SK-N-SH (cell line): Measurements from ENCODE around the gene MRPL58. TPM values are rescaled to one million over a fixed set of nuclear protein-coding genes. Genes with fewer than 3 reads are reported as not detected.

ENCODE experiments used
- CTCF ChIA-PET: fragments of 300-600, 350-600 bp; formaldehyde crosslinking; extraction: SDS; loops from one replicate; lab custom pipeline; 2021; lab: Yijun Ruan, JAX
- POLR2A ChIA-PET: fragments of 350-600 bp; sonication (Branson Sonifier 250); formaldehyde crosslinking; extraction: SDS; loops from one replicate; lab custom pipeline; 2020; ENCODE audit warnings: antibody characterized with exemption, inconsistent platforms; lab: Yijun Ruan, JAX
- DNase-seq: peaks from one replicate; pipeline ENCODE4 v3.0.0; 2012
- H2AFZ ChIP-seq: fragments of 200-600 bp; sonication (generic); 2 replicates; pipeline ENCODE4 v1.8.1; 2016; ENCODE audit warnings: antibody characterized with exemption, mild to moderate bottlenecking, low read depth
- H3F3A ChIP-seq: fragments of 200-600 bp; sonication (generic); replicated peaks from 2 replicates; pipeline ENCODE3; 2016; ENCODE audit warnings: antibody characterized with exemption, mild to moderate bottlenecking; ENCODE audit not compliant: insufficient read depth
- H3K27ac ChIP-seq, 2 experiments: fragments of 200-500 bp in 1 of 2; fragments of 200-600 bp in 1 of 2; sonication (Bioruptor generic) in 1 of 2; sonication (generic), shearing (Covaris generic) in 1 of 2; 2 replicates each; pipeline versions ENCODE4 v1.5.1 to v1.6.1; 2014 to 2016; ENCODE audit warnings: low read depth in 2 of 2, inconsistent platforms in 1 of 2, low read length in 1 of 2, mild to moderate bottlenecking in 1 of 2, mixed read lengths in 1 of 2
- H3K27me3 ChIP-seq: fragments of 200-600 bp; sonication (generic), shearing (Covaris generic); 2 replicates; pipeline ENCODE4 v1.6.1; 2016; ENCODE audit warnings: mixed run types; ENCODE audit not compliant: insufficient read depth
- H3K36me3 ChIP-seq, 2 experiments: fragments of 200-500 bp in 1 of 2; fragments of 200-600 bp in 1 of 2; sonication (Bioruptor generic) in 1 of 2; sonication (generic) in 1 of 2; replicated peaks in 1 of 2; 2 replicates each; pipeline versions ENCODE3 to v1.5.1; 2014 to 2016; ENCODE audit warnings: low read length in 1 of 2, mild to moderate bottlenecking in 1 of 2; ENCODE audit not compliant: insufficient read depth in 2 of 2, control insufficient read depth in 1 of 2
- H3K4me1 ChIP-seq, 2 experiments: fragments of 200-500 bp in 1 of 2; fragments of 200-600 bp in 1 of 2; sonication (Bioruptor generic) in 1 of 2; sonication (generic), shearing (Covaris generic) in 1 of 2; 2 replicates each; pipeline versions ENCODE4 v1.5.1 to v1.6.1; 2014 to 2016; ENCODE audit warnings: low read depth in 1 of 2, low read length in 1 of 2, mixed run types in 1 of 2; ENCODE audit not compliant: insufficient read depth in 2 of 2, control insufficient read depth in 1 of 2
- H3K4me2 ChIP-seq: fragments of 200-600 bp; sonication (generic), shearing (Covaris generic); 2 replicates; pipeline ENCODE4 v1.6.1; 2017; ENCODE audit warnings: mixed run types
- H3K4me3 ChIP-seq, 2 experiments: fragments of 200-500 bp in 1 of 2; fragments of 200-600 bp in 1 of 2; sonication (Bioruptor generic) in 1 of 2; sonication (generic), shearing (Covaris generic) in 1 of 2; 2 replicates each; pipeline versions ENCODE4 v1.5.1 to v1.8.1; 2014 to 2016; ENCODE audit warnings: low read depth in 2 of 2, inconsistent platforms in 1 of 2, low read length in 1 of 2, mild to moderate bottlenecking in 1 of 2, mixed read lengths in 1 of 2, moderate library complexity in 1 of 2
- H3K79me2 ChIP-seq: fragments of 200-600 bp; sonication (generic); 2 replicates; pipeline ENCODE4 v1.8.1; 2017; ENCODE audit warnings: mild to moderate bottlenecking; ENCODE audit not compliant: insufficient read depth
- H3K9ac ChIP-seq: fragments of 200-600 bp; sonication (generic); 2 replicates; pipeline ENCODE4 v1.6.1; 2017; ENCODE audit warnings: mixed run types
- H3K9me2 ChIP-seq: fragments of 200-600 bp; sonication (generic); 2 replicates; pipeline ENCODE4 v1.6.1; 2017; ENCODE audit warnings: mixed run types
- H3K9me3 ChIP-seq: fragments of 200-600 bp; sonication (generic); 2 replicates; pipeline ENCODE4 v1.6.1; 2017; ENCODE audit warnings: mixed run types, mild to moderate bottlenecking, moderate library complexity
- H4K20me1 ChIP-seq: fragments of 200-600 bp; sonication (generic); 2 replicates; pipeline ENCODE4 v1.6.1; 2017; ENCODE audit warnings: mild to moderate bottlenecking, mixed run types; ENCODE audit not compliant: insufficient read depth
- ELF1 ChIP-seq: IDR thresholded peaks from 2 replicates; pipeline ENCODE4 v1.4.0; 2012
- EP300 ChIP-seq, 2 experiments: IDR thresholded peaks; 2 replicates each; pipeline versions ENCODE4 v1.4.0 to v1.6.1; 2012; ENCODE audit warnings: borderline replicate concordance in 1 of 2, low read depth in 1 of 2, low read length in 1 of 2
- EZH2phosphoT487 ChIP-seq: fragments of 200-600 bp; sonication (generic); IDR thresholded peaks from 2 replicates; pipeline ENCODE4 v1.6.1; 2017; ENCODE audit warnings: low read depth, mixed run types, mild to moderate bottlenecking, antibody characterized with exemption, moderate library complexity, borderline replicate concordance
- FOSL2 ChIP-seq: IDR thresholded peaks from 2 replicates; pipeline ENCODE4 v1.4.0; 2012; ENCODE audit warnings: low read depth, mild to moderate bottlenecking, moderate library complexity, borderline replicate concordance
- FOXJ3 ChIP-seq: sonication (generic); formaldehyde crosslinking; IDR thresholded peaks from 2 replicates; pipeline ENCODE4 v1.5.1; 2020; ENCODE audit warnings: mild to moderate bottlenecking, missing genetic modification reagents
- FOXM1 ChIP-seq: IDR thresholded peaks from 2 replicates; pipeline ENCODE4 v1.4.0; 2012; ENCODE audit warnings: low read depth, mild to moderate bottlenecking
- MEF2A ChIP-seq: IDR thresholded peaks from 2 replicates; pipeline ENCODE4 v1.4.0; 2012; ENCODE audit warnings: low read depth, borderline replicate concordance
- NRF1 ChIP-seq: IDR thresholded peaks from 2 replicates; pipeline ENCODE4 v1.6.1; 2012; ENCODE audit warnings: low read depth, mild to moderate bottlenecking, low read length
- POLR2AphosphoS5 ChIP-seq: IDR thresholded peaks from 2 replicates; pipeline ENCODE4 v1.6.1; 2012; ENCODE audit warnings: low read depth, low read length
- RAD21 ChIP-seq: IDR thresholded peaks from 2 replicates; pipeline ENCODE4 v1.6.1; 2012; ENCODE audit warnings: mild to moderate bottlenecking, low read length
- RCOR1 ChIP-seq: fragments of 150-350 bp; IDR thresholded peaks from 2 replicates; pipeline ENCODE4 v1.6.1; 2017; ENCODE audit warnings: antibody characterized with exemption, low read length
- RXRA ChIP-seq: IDR thresholded peaks from 2 replicates; pipeline ENCODE4 v1.4.0; 2012; ENCODE audit warnings: low read depth, mild to moderate bottlenecking, borderline replicate concordance
- SIN3A ChIP-seq: IDR thresholded peaks from 2 replicates; pipeline ENCODE4 v1.6.1; 2012; ENCODE audit warnings: low read depth, mild to moderate bottlenecking, low read length, moderate library complexity, borderline replicate concordance
- TEAD4 ChIP-seq: IDR thresholded peaks from 2 replicates; pipeline ENCODE4 v1.4.0; 2012; ENCODE audit warnings: mild to moderate bottlenecking, borderline replicate concordance; ENCODE audit not compliant: insufficient read depth
- YY1 ChIP-seq: IDR thresholded peaks from 2 replicates; pipeline ENCODE4 v1.4.0; 2012; ENCODE audit warnings: low read depth, mild to moderate bottlenecking
- WGBS: methylation state at CpG from one replicate; pipeline ENCODE4 v1.1.6; 2017; ENCODE audit warnings: low lambda C conversion rate; 5-methylcytosine and 5-hydroxymethylcytosine counted together
- polyA plus RNA-seq, 3 experiments: library from polyadenylated mRNA; depleted of rRNA; stranded (reverse); fragments of >200 nt; gene quantifications; 2 replicates each; pipeline ENCODE4 v1.2.3, GENCODE V29; 2012
- TF ChIP-seq, protein P1 (sequence below): fragments of 200-600 bp; sonication (generic); IDR thresholded peaks from 2 replicates; pipeline ENCODE4 v1.6.1; 2017; ENCODE audit warnings: antibody characterized with exemption, mild to moderate bottlenecking, moderate library complexity
- TF ChIP-seq, protein P2 (sequence below): IDR thresholded peaks from 2 replicates; pipeline ENCODE4 v1.4.0; 2012; ENCODE audit warnings: low read depth
- TF ChIP-seq, protein P3 (sequence below): IDR thresholded peaks from 2 replicates; pipeline ENCODE4 v1.4.0; 2012; ENCODE audit warnings: low read depth, borderline replicate concordance
- TF ChIP-seq, protein P4 (sequence below): IDR thresholded peaks from 2 replicates; pipeline ENCODE4 v1.6.1; 2012; ENCODE audit warnings: mild to moderate bottlenecking, low read depth, low read length, moderate library complexity
- TF ChIP-seq, protein P5 (sequence below): IDR thresholded peaks from 2 replicates; pipeline ENCODE4; 2012
- TF ChIP-seq, protein P6 (sequence below): fragments of 150-350 bp; IDR thresholded peaks from 2 replicates; pipeline ENCODE4 v1.6.1; 2016; ENCODE audit warnings: mild to moderate bottlenecking, low read depth, low read length
- TF ChIP-seq, protein P7 (sequence below): fragments of 150-350 bp; IDR thresholded peaks from 2 replicates; pipeline ENCODE4 v1.6.1; 2017; ENCODE audit warnings: antibody characterized with exemption, low read length, low read depth, borderline replicate concordance

Gene MRPL58
- polyA plus RNA-seq, 1 of the 3 experiments (the other 2 are of a cell fraction): 87.3 TPM

DNA sequence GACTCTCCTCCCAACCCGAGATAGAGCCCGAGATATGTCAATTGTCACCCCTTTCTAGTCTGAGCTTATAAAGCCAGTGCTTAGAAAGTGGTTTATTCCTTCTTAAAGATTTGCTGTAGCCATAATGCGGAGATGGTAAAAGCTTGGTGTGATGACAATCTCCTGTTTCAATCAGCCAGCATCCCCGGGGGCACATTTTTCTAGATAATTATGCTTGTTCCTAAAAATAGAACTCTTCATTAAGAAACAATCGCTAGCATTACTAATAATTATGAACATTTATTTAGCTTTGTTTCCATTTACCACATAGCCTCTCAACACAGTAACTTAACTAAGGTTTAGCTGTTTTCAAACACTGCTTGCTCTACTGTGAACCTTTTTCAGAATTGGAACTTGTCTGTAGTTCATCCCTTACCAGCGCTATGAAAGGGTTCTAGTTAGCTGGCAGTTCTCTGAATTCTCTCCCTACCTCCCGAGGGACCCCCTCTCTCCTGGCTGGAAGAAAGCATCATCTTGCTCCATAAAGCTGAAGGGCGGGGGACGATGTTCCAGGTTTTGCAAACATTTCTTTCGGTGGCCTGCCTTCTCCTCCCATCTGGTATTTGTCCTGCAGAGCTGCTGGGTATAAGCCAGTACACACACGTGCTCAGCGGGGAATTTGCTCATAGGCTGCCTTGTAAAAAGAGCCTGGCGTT, 922 bp upstream of the MRPL58 start:
- peak; percentile 77 for DNase-seq
- peak overlapping the region; percentile 99 for H2AFZ ChIP-seq
- peak overlapping the region; percentile 65 to 77 for H3K4me3 ChIP-seq
- no peaks in the 10 kb centered on the region for H3K9me3 ChIP-seq
- no peaks in the 10 kb centered on the region for H4K20me1 ChIP-seq
- peak overlapping the region; percentile 86 for H3K9ac ChIP-seq
- 43% methylated on average over 13 of the region's 13 CpGs for WGBS
- peak overlapping the region; percentile 88 to 95 for H3K27ac ChIP-seq
- CTCF ChIA-PET: interaction anchor here (0.7 to 19.8 kb wide), 30 partner anchors 8 to 220 kb away, joined by 3 to 295 read pairs (median 5); partner anchors contain the start of genes ARMC7, CDR2L, HID1 and NT5C
- POLR2A ChIA-PET: interaction anchor here (0.5 to 6.2 kb wide), 26 partner anchors 8 to 258 kb away, joined by 3 to 197 read pairs (median 5); partner anchors contain the start of genes ARMC7, ATP5PD, CDR2L and FDXR
- peaks cover 16% of the 10 kb centered on the region for H3F3A ChIP-seq
- no peaks in the 10 kb centered on the region for H3K27me3 ChIP-seq
- H3K4me1 ChIP-seq: peaks cover 17 to 26% of the 10 kb centered on the region in 2 experiments; a peak in 3 of 4 replicates
- H3K4me2 ChIP-seq: peak overlapping the region; percentile 89
- peaks cover 38% of the 10 kb centered on the region for H3K79me2 ChIP-seq
- peaks cover 0 to 2% of the 10 kb centered on the region in 2 experiments for H3K36me3 ChIP-seq
- H3K9me2 ChIP-seq: no peaks in the 10 kb centered on the region
- TF ChIP-seq, protein P1, sequence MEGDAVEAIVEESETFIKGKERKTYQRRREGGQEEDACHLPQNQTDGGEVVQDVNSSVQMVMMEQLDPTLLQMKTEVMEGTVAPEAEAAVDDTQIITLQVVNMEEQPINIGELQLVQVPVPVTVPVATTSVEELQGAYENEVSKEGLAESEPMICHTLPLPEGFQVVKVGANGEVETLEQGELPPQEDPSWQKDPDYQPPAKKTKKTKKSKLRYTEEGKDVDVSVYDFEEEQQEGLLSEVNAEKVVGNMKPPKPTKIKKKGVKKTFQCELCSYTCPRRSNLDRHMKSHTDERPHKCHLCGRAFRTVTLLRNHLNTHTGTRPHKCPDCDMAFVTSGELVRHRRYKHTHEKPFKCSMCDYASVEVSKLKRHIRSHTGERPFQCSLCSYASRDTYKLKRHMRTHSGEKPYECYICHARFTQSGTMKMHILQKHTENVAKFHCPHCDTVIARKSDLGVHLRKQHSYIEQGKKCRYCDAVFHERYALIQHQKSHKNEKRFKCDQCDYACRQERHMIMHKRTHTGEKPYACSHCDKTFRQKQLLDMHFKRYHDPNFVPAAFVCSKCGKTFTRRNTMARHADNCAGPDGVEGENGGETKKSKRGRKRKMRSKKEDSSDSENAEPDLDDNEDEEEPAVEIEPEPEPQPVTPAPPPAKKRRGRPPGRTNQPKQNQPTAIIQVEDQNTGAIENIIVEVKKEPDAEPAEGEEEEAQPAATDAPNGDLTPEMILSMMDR: no peak
- TF ChIP-seq FOXJ3 (CRISPR knock-in tag) (no peak), FOXM1 (no peak; the same call in 1 of the 2 replicates), SIN3A (no peak), EP300 (IDR thresholded peaks at IDR 0.05; ENCODE audit: borderline replicate concordance in 1 of 2, low read depth in 1 of 2, low read length in 1 of 2) (0 out of 4 replicates have a peak, but pooled peaks of 1 of the 2 experiments have one; percentile 11), TEAD4 (no peak), EZH2phosphoT487 (no peak), RAD21 (no peak), RXRA (no peak), ELF1 (no peak), FOSL2 (peak; percentile 0; the same call in 1 of the 2 replicates), YY1 (no peak), NRF1 (no peak), POLR2AphosphoS5 (no peak; the same call in 1 of the 2 replicates), RCOR1 (no peak; the same call in 1 of the 2 replicates), MEF2A (no peak)
- TF ChIP-seq, protein P2, sequence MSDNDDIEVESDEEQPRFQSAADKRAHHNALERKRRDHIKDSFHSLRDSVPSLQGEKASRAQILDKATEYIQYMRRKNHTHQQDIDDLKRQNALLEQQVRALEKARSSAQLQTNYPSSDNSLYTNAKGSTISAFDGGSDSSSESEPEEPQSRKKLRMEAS: 0 out of 2 replicates have a peak, but pooled peaks have one; percentile 59
- TF ChIP-seq, protein P3, sequence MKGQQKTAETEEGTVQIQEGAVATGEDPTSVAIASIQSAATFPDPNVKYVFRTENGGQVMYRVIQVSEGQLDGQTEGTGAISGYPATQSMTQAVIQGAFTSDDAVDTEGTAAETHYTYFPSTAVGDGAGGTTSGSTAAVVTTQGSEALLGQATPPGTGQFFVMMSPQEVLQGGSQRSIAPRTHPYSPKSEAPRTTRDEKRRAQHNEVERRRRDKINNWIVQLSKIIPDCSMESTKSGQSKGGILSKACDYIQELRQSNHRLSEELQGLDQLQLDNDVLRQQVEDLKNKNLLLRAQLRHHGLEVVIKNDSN: peak; percentile 65; the same call in 1 of the 2 replicates
- TF ChIP-seq, protein P4, sequence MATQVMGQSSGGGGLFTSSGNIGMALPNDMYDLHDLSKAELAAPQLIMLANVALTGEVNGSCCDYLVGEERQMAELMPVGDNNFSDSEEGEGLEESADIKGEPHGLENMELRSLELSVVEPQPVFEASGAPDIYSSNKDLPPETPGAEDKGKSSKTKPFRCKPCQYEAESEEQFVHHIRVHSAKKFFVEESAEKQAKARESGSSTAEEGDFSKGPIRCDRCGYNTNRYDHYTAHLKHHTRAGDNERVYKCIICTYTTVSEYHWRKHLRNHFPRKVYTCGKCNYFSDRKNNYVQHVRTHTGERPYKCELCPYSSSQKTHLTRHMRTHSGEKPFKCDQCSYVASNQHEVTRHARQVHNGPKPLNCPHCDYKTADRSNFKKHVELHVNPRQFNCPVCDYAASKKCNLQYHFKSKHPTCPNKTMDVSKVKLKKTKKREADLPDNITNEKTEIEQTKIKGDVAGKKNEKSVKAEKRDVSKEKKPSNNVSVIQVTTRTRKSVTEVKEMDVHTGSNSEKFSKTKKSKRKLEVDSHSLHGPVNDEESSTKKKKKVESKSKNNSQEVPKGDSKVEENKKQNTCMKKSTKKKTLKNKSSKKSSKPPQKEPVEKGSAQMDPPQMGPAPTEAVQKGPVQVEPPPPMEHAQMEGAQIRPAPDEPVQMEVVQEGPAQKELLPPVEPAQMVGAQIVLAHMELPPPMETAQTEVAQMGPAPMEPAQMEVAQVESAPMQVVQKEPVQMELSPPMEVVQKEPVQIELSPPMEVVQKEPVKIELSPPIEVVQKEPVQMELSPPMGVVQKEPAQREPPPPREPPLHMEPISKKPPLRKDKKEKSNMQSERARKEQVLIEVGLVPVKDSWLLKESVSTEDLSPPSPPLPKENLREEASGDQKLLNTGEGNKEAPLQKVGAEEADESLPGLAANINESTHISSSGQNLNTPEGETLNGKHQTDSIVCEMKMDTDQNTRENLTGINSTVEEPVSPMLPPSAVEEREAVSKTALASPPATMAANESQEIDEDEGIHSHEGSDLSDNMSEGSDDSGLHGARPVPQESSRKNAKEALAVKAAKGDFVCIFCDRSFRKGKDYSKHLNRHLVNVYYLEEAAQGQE: no peak
- TF ChIP-seq, protein P5, sequence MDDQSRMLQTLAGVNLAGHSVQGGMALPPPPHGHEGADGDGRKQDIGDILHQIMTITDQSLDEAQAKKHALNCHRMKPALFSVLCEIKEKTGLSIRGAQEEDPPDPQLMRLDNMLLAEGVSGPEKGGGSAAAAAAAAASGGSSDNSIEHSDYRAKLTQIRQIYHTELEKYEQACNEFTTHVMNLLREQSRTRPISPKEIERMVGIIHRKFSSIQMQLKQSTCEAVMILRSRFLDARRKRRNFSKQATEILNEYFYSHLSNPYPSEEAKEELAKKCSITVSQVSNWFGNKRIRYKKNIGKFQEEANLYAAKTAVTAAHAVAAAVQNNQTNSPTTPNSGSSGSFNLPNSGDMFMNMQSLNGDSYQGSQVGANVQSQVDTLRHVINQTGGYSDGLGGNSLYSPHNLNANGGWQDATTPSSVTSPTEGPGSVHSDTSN: no peak
- TF ChIP-seq, protein P6, sequence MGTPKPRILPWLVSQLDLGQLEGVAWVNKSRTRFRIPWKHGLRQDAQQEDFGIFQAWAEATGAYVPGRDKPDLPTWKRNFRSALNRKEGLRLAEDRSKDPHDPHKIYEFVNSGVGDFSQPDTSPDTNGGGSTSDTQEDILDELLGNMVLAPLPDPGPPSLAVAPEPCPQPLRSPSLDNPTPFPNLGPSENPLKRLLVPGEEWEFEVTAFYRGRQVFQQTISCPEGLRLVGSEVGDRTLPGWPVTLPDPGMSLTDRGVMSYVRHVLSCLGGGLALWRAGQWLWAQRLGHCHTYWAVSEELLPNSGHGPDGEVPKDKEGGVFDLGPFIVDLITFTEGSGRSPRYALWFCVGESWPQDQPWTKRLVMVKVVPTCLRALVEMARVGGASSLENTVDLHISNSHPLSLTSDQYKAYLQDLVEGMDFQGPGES: no peak
- TF ChIP-seq, protein P7, sequence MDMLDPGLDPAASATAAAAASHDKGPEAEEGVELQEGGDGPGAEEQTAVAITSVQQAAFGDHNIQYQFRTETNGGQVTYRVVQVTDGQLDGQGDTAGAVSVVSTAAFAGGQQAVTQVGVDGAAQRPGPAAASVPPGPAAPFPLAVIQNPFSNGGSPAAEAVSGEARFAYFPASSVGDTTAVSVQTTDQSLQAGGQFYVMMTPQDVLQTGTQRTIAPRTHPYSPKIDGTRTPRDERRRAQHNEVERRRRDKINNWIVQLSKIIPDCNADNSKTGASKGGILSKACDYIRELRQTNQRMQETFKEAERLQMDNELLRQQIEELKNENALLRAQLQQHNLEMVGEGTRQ: no peak
